Ishikawa (cell line): Measurements from ENCODE around the gene ZNF578.
A peak's percentile ranks its signal among the peaks of the same experiment; 100 is the strongest.

Source experiments
- CEBPB ChIP-seq: IDR thresholded peaks from 2 replicates; pipeline ENCODE4 v1.6.1; 2012
- CREB1 ChIP-seq: IDR thresholded peaks from 2 replicates; pipeline ENCODE4 v1.6.1; 2012; ENCODE audit warnings: low read depth
- EGR1 ChIP-seq: IDR thresholded peaks from 2 replicates; pipeline ENCODE4 v1.6.1; 2012
- EP300 ChIP-seq: IDR thresholded peaks from 2 replicates; pipeline ENCODE4 v1.6.1; 2012; ENCODE audit warnings: borderline replicate concordance
- FOXM1 ChIP-seq: IDR thresholded peaks from 2 replicates; pipeline ENCODE4 v1.6.1; 2012; ENCODE audit warnings: low read depth, borderline replicate concordance
- MAX ChIP-seq: IDR thresholded peaks from 2 replicates; pipeline ENCODE4 v1.6.1; 2012
- NFIC ChIP-seq: IDR thresholded peaks from 2 replicates; pipeline ENCODE4 v1.6.1; 2012
- RAD21 ChIP-seq: IDR thresholded peaks from 2 replicates; pipeline ENCODE4 v1.6.1; 2012; ENCODE audit warnings: low read depth
- REST ChIP-seq: IDR thresholded peaks from 2 replicates; pipeline ENCODE4 v1.6.1; 2012; ENCODE audit warnings: low read depth, mild to moderate bottlenecking
- TAF1 ChIP-seq: IDR thresholded peaks from 2 replicates; pipeline ENCODE4 v1.6.1; 2012; ENCODE audit warnings: low read depth, mild to moderate bottlenecking
- TCF12 ChIP-seq: IDR thresholded peaks from 2 replicates; pipeline ENCODE4 v1.6.1; 2012; ENCODE audit warnings: low read depth
- TEAD4 ChIP-seq: IDR thresholded peaks from 2 replicates; pipeline ENCODE4 v1.6.1; 2012
- USF1 ChIP-seq: IDR thresholded peaks from 2 replicates; pipeline ENCODE4 v1.6.1; 2012
- YY1 ChIP-seq: IDR thresholded peaks from 2 replicates; pipeline ENCODE4 v1.6.1; 2012; ENCODE audit warnings: low read depth
- ZBTB7A ChIP-seq: IDR thresholded peaks from 2 replicates; pipeline ENCODE4 v1.6.1; 2012; ENCODE audit warnings: low read depth

The ZNF578 gene

GRCh38 chr19:52453324-52454094 lies at the start of gene ZNF578:
Gene ZNF578 (plus strand): TSS chr19:52453553. CDS start chr19:52501846, 48,293 bp downstream.
- TF ChIP-seq RAD21 (no peak), MAX (peak; percentile 44; the same call in 1 of the 2 replicates), EP300 (no peak)

GRCh38 chr19:52410276-52410675 lies 43.1 kb upstream of the ZNF578 start:
- TF ChIP-seq TEAD4, result no peak
- no peak for TF ChIP-seq TAF1
- TF ChIP-seq YY1, result no peak
- no peak for TF ChIP-seq REST
- no peak for TF ChIP-seq NFIC
- TF ChIP-seq MAX, result no peak
- TF ChIP-seq ZBTB7A, result no peak
- no peak for TF ChIP-seq FOXM1
- no peak for TF ChIP-seq RAD21
- TF ChIP-seq EP300, result no peak
- TF ChIP-seq USF1, result no peak
- TF ChIP-seq EGR1, result no peak
- no peak for TF ChIP-seq TCF12
- no peak for TF ChIP-seq CEBPB
- no peak for TF ChIP-seq CREB1

- no peak for TF ChIP-seq TAF1
- no peak for TF ChIP-seq FOXM1
- TF ChIP-seq REST, result no peak
- no peak for TF ChIP-seq RAD21
- no peak for TF ChIP-seq NFIC
- no peak for TF ChIP-seq ZBTB7A
- no peak for TF ChIP-seq CEBPB
- no peak for TF ChIP-seq EGR1
- TF ChIP-seq TCF12, result no peak
- no peak for TF ChIP-seq EP300
- no peak for TF ChIP-seq TEAD4
- no peak for TF ChIP-seq MAX
- TF ChIP-seq CREB1, result no peak
- no peak for TF ChIP-seq YY1
Measured at GRCh38 chr19:52415711-52416110, 37.6 kb upstream of the ZNF578 start.

- no peak for TF ChIP-seq MAX
- no peak for TF ChIP-seq YY1
- TF ChIP-seq TCF12, result no peak
- TF ChIP-seq REST, result no peak
- TF ChIP-seq USF1, result no peak
- TF ChIP-seq CREB1, result no peak
- no peak for TF ChIP-seq TEAD4
- TF ChIP-seq EP300, result no peak
- no peak for TF ChIP-seq TAF1
- no peak for TF ChIP-seq EGR1
- TF ChIP-seq FOXM1, result no peak
Measured at GRCh38 chr19:52428937-52429336, 24.4 kb upstream of the ZNF578 start, which contains the start of gene ZNF534. Gene ZNF534 (plus strand): TSS chr19:52429148. CDS start chr19:52431475, 2,327 bp downstream.
